Stimulated activated CD4-positive, alpha-beta T cell treated with anti-CD3 and anti-CD28 coated beads, TNF-alpha, amount 100 ng/mL, for 48 hours (primary cell): Measurements from ENCODE around the gene LAMP1.
"Not testable (repeated sequence)": the region's sequence is repeated elsewhere in the genome, so short reads cannot be mapped to it uniquely, and the experiment has no call there.

ENCODE experiments used
- DNase-seq, 3 donors: peaks; one replicate each; pipeline ENCODE4 v3.0.0-alpha.2; 2020; ENCODE audit warnings: low read depth in 3 of 3

Gene LAMP1

DNA sequence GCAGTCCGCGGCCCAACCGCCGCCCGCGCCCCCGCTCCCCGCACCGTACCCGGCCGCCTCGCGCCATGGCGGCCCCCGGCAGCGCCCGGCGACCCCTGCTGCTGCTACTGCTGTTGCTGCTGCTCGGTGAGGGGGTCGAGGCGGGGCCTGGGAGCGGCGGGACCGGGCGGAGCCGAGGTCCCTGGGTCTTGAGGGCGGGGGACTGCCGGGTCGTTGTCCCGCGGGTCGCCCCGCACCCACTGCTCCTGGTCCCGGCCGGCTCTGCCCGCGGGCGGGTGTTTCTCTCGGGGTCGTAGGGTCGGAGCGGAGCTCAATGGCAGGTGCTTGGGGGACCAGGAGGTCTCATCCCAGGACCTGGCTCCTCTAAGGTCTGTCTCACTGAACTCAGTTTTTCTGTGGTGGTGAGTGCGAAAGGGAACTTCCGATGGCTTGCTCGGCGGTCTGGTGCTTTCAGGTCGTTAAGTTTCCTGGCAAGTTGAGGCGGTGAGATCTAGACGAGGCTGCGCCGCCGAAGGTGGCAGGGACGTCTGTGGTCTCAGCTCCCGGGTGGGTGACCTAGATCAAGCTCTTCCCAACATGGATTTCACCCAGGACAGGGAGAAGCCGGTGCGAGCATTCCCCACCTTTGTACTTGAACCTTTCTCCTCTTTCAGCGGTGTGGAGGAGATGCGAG is 467 bp downstream of the LAMP1 start:
- peak in 2 of 3 donors; percentile 20 to 28 for DNase-seq

DNA sequence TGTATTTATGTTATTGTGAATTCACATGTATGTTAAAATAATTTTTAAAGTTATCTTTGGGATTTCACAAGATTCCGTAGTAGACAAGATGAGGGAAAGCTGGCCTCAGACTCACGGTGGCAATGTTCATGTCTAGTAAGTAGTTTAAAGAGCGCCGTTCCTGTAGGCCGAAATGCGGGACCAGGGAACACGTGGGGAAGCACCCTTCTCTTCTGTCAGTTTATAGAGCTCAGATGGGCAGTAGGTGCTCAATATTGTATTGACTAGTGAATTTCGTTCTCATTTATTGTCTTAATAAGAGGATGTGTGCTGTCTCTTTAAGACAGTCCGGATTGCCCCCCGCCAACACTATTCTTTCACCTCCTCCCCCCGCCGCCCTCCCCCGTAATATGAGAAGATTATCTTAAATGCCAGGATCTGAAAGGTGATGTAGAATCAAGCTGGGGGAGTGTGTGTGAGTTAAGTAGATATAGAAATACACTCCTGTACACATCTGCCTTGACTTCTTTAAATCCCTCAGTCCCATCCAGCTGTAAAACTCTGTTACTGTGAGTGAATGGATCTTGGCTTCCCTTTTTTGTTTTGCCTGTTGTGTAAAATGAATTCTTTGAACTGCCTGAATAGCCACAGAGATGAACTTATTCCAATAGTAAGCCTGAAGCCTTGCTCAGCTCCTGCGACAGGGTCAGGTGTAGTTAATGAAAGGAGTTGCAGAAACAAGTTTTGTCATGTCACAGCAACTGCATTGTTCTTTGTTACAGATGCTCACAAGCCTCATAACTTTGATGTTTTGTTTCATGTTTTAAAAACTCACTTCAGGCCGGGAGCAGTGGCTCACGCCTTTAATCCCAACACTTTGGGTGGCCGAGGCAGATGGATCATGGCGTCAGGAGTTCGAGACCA is 1.3 kb downstream of the LAMP1 start:
- no peak for DNase-seq

DNA sequence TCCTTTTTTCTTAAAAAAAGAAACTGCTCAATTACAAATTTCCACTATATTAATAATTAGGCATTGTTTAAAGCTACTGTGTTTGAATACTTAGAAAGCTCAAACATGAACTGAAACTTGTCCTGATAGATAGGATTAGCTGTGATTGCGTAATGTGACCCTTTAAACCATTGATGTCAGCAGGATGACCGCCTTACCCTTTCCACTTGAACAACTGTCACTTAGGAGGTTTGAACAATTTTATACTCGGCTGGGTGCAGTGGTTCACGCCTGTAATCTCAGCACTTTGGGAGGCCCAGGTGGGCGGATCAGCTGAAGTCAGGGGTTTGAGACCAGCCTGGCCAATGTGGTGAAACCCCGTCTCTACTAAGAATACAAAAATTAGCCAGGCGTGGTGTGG is 2.9 kb downstream of the LAMP1 start:
- no peak for DNase-seq

DNA sequence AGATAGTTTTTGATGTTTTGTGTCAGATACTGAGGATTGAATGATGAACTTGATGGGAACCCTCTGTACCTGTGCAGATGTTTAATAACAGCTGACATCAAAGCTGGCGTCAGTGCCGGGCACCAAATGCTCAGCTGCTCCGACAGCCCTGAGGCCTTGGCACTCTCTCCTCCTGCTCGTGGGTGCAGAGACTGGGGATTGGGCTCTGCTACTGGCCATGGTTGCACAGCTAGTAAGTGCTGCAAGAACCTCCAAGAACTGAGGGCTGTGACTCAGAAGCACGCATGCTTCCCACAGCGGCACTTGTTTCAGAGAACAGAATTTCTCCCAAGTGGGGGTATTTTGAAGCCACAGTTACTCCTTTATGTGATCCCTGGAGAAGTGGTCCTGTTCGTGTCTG is 5.9 kb downstream of the LAMP1 start:
- DNase-seq = no peak

DNA sequence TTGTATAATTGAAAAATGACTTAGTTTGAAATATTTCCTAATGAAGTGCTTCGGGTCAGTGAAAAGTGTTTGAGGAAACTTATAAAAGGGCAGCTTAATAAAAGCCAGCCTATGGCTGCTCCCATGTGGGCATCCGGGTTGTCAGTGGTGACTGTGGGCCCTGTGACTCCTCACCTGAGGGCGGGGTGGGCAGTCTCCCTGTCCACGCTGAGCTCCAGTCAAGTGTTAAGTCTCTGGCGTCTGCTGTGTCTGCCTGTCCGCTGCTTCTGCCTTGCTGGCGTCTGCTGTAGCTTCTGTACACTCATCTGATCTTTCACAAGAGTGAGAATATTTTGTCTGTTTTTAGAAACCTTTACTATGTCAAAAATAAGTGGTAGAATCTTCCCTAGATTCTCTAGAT is 7.1 kb downstream of the LAMP1 start:
- DNase-seq = no peak

DNA sequence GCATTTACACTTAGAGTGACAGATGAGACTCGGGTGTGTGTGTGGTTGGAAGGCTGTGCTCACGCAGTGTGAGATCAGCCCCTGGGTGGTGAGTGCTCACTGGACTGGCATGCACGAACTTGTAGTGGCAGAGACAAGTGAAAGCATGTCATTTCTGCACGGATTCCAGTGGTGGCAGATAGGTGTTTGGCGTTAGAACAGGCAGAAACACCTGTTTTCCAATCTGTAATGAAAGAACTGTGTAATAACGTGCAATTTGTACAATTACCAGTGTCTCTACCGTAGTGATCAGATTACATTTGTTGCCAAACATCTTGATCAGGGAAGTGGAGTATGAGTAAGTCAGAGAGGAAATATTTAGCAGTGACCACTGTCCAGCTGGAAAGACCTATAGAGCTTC is 8.2 kb downstream of the LAMP1 start:
- DNase-seq = no peak

DNA sequence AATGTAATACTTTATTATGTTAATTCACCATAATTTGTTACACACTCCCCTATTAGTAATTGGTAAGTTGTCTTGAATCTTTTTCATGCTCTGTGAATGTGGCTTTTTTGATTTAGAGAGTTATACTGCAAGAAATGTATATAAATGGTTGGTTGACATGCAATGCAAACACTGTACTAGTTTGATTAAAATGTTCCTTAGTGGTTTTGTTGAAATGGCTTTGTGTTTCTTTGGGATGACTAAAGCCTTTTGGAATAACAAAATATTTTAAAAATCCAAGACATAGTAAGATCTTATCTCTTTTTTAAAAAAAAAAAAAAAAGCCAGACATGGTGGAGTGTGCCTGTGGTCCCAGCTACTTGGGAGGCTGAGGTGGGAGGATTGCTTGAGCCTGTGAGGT is 10.5 kb downstream of the LAMP1 start:
- no peak for DNase-seq

DNA sequence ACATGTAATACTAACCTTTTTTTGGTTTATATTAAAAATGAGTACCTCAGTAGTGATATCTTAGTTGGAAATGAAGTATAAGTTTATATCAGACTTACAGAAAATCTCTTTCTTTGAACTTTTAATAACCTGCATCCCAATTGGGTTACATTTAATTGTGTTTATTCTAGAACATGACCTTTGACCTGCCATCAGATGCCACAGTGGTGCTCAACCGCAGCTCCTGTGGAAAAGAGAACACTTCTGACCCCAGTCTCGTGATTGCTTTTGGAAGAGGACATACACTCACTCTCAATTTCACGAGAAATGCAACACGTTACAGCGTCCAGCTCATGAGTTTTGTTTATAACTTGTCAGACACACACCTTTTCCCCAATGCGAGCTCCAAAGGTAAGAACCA is 12.4 kb downstream of the LAMP1 start:
- DNase-seq = no peak

DNA sequence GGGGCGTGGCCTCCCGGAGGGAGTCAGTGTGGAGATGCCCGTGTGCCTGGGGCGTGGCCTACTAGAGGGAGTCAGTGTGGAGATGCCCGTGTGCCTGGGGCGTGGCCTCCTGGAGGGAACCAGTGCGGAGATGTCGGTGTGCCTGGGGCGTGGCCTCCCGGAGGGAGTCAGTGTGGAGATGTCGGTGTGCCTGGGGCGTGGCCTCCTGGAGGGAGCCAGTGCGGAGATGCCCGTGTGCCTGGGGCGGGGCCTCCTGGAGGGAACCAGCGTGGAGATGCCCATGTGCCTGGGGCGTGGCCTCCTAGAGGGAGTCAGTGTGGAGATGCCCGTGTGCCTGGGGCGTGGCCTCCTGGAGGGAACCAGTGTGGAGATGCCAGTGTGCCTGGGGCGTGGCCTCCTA is 17.1 kb downstream of the LAMP1 start:
- not testable (repeated sequence) for DNase-seq

DNA sequence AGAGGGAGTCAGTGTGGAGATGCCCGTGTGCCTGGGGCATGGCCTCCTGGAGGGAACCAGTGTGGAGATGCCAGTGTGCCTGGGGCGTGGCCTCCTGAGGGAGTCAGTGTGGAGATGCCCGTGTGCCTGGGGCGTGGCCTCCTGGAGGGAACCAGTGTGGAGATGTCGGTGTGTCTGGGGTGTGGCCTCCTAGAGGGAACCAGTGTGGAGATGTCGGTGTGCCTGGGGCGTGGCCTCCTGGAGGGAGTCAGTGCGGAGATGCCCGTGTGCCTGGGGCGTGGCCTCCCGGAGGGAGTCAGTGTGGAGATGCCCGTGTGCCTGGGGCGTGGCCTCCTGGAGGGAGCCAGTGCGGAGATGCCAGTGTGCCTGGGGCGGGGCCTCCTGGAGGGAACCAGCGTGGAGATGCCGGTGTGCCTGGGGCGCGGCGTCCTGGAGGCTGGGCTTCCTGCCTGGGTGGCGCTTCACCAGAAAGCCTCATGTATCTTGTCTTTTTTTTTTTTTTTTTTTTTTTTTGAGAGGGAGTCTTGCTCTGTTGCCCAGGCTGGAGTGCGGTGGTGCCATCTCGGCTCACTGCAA is 17.9 kb downstream of the LAMP1 start:
- not testable (repeated sequence) for DNase-seq

DNA sequence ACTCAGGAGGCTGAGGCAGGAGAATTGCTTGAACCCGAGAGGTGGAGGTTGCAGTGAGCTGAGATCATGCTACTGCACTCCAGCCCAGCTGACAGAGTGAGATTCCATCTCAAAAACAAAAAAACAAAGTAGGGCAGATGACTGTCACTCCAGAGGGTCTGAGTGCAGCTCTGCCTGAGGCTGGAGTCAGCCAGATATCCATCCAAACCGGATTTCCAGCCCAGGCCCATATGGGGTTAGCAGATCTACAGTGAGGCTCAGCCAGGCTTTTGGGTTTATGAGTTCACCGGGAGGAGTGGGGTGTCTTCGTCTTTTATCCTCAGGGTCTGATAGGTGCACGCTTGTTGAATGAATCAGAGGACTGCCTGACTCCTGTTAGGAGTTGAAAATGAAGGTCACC is 19.0 kb downstream of the LAMP1 start:
- DNase-seq = no peak

DNA sequence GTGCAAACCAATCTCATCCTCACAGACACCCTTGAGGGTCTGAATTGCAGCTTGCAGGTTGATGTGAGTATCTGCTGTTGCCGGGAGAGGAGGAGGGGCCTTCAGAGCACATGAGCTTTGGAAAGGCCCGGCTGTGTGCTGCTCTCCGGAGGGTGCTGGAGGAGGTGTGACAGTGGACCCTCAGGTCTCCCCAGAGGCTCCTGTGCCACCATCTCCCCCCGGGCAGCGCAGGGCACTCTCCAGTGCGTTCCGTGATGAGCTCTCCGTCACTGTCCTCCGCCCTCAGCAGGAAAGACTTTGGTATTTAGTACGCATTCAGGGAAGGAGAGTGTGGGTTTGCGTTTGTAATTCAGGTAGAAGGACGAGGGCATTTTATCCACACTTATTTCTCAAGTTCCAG is 20.0 kb downstream of the LAMP1 start:
- no peak for DNase-seq

DNA sequence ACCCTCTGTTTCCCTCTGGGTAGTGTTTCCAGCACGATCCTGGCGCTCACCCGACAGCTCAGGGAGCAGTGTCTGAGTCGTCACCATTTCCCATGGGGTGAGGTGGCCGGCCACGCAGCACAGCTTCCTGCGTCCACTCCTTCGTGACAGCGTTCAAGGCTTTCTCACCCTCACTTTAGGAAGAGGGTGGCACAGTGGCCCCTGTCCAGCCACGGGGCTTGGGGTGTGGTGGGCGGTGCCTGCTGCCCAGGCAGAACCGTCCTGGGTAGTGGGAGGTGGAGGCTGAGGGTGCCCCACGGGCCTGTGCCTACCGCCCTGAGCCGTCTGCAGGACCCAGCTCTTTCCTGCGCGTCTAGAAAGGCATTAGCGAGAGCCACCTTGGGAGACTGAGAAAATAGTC is 21.9 kb downstream of the LAMP1 start:
- DNase-seq = no peak

DNA sequence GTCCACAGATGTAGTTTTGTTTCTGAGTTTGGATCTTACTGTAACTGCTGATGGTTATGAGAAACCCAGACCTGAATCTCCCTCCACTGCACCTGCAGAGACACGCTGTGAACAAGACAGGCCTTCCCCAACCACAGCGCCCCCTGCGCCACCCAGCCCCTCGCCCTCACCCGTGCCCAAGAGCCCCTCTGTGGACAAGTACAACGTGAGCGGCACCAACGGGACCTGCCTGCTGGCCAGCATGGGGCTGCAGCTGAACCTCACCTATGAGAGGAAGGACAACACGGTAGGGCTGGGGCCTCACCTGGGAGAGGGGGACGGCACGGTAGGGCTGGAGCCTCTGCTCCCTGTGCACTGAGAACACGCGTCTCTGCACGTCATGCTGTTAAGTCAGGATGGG is 22.3 kb downstream of the LAMP1 start:
- no peak for DNase-seq

DNA sequence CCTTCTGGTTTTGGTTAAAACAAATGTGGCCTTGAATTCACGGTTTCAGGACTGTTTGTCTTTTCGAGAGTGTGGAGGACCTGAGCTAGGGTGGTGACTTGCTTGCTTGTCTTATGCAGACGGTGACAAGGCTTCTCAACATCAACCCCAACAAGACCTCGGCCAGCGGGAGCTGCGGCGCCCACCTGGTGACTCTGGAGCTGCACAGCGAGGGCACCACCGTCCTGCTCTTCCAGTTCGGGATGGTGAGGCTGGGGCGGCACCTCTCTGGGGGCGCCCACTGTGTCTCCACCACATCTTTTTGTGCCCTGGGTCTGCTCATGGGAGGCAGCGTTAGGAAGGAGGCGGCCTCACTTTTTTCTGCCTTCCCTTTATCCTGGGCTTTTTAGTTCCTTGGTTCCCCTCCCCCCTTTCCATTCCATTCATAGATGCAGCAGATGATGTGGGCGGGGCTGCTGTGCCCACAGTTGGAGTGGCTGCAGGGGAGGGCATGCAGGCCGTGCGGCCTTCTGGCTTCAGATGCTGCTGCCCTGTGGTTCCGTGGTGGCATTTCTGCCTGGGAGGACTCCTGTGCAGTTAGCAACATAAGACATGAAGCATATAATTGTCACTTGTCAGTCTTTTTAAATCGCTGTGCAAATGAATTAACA is 23.3 kb downstream of the LAMP1 start:
- no peak for DNase-seq

DNA sequence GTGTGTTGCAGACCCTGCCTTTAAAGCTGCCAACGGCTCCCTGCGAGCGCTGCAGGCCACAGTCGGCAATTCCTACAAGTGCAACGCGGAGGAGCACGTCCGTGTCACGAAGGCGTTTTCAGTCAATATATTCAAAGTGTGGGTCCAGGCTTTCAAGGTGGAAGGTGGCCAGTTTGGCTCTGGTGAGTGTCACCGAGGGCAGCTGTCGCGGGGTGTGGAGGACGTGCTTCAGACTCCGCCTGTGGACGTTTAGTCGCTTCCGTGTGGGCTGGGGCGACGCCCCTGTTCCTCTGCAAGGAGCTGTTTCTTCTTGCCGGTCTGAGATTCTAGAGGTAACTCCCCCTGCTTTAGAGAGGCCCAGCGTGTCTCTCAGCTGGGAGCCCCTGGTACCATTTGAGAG is 24.5 kb downstream of the LAMP1 start:
- no peak for DNase-seq

DNA sequence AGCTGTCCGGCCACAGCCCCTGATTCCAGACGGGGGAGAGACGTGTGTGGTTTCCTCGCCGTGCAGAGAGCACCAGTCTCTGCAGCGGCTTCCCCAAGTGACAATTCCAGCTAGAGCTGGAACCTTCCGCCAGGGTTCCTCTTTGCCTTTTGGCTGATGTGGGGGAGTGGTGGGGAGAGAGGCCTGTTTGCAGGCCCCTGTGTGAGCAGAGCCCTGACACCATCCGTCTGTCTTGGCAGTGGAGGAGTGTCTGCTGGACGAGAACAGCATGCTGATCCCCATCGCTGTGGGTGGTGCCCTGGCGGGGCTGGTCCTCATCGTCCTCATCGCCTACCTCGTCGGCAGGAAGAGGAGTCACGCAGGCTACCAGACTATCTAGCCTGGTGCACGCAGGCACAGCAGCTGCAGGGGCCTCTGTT is 25.0 kb downstream of the LAMP1 start:
- no peak for DNase-seq

DNA sequence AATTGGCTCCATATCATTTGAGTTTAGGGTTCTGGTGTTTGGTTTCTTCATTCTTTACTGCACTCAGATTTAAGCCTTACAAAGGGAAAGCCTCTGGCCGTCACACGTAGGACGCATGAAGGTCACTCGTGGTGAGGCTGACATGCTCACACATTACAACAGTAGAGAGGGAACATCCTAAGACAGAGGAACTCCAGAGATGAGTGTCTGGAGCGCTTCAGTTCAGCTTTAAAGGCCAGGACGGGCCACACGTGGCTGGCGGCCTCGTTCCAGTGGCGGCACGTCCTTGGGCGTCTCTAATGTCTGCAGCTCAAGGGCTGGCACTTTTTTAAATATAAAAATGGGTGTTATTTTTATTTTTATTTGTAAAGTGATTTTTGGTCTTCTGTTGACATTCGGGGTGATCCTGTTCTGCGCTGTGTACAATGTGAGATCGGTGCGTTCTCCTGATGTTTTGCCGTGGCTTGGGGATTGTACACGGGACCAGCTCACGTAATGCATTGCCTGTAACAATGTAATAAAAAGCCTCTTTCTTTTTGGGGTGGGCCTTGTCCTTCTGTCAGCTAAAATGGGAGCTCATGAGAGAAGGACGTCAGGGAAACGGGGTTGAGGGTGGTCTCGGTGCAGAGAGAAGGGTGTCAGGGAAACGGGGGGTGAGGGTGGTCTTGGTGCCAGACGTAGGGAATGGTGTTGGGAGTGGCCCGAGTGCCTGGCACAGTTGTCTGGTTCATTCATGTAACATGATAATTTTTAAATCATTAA is 26.0 kb downstream of the LAMP1 start:
- DNase-seq = no peak

DNA sequence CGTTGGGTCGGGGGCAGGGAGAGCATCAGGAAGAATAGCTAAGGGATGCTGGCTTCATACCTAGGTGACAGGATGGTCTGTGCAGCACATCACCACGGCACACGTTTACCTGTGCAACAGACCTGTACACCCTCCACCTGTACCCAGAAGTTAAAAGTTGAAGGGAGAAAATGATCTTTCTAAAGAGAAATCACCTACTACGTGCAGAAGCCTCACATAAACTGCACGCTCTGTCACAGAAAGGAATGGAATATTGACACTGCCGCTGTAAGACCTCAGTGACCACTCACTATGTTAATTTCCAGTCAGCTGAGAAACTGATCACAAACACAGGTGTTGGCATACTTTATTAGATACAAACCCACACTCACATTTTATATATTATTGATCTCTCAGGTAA is 26.8 kb downstream of the LAMP1 start:
- no peak for DNase-seq

DNA sequence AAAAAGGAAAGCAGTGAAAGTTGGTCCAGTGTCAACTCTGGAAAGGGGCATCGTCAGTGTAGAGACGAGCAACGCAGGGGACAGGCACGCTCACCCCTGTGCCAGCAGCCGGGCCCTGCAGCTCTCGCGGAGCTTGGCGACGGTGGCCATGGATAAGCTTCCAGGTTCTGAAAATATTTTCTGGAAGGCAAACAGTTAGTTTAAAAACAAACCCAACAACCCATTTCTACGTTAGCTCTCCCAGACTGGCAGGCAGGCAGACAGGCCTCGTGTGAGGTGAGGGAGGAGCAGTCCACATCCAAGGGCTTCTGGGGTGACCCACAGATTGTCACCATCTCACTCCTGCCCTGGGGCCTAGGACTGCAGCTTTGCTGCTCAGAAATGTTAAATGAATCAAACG is 27.4 kb downstream of the LAMP1 start:
- no peak for DNase-seq

DNA sequence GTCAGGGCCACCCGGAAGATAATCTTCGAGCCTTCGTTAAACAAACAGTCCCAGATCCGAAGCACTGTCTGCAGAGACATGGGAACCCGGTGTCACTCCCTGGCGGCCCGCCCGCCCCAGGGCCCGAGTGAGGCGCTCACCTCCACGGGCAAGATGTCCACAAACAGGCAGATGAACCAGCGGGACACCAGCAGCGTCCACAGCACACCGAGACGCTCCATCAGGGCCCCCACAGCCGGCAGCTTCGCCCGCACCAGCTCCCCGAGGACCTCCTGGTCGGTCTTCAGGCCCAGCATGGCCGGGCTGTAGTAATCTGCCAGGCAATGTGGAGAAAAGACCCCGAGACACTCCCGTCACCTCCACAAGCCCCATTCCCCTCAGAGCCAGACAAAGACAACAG is 28.7 kb downstream of the LAMP1 start:
- no peak for DNase-seq

DNA sequence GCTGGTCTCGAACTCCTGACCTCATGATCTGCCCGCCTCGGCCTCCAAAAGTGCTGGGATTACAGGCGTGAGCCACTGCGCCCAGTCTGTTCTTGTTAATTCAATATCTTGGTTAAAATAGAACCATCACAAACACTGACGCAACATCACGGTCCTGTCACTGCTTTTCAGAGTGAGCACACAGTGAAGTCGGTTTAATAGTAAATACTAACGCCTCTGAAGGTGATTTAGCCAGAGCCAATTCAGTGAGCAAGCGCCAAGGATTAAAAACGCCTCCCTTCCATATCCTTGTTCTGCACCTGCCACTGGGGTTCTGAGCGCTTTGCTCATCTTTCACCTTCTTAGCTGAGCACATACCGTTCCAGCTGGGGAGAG is 30.3 kb downstream of the LAMP1 start:
- DNase-seq = no peak
